Ishikawa (cell line): ENCODE measurements around the gene CDC42BPA.

Source experiments
- CEBPB ChIP-seq: IDR thresholded peaks from 2 replicates; pipeline ENCODE4 v1.6.1; 2012
- CREB1 ChIP-seq: IDR thresholded peaks from 2 replicates; pipeline ENCODE4 v1.6.1; 2012; ENCODE audit warnings: low read depth
- EGR1 ChIP-seq: IDR thresholded peaks from 2 replicates; pipeline ENCODE4 v1.6.1; 2012
- EP300 ChIP-seq: IDR thresholded peaks from 2 replicates; pipeline ENCODE4 v1.6.1; 2012; ENCODE audit warnings: borderline replicate concordance
- FOXM1 ChIP-seq: IDR thresholded peaks from 2 replicates; pipeline ENCODE4 v1.6.1; 2012; ENCODE audit warnings: low read depth, borderline replicate concordance
- NFIC ChIP-seq: IDR thresholded peaks from 2 replicates; pipeline ENCODE4 v1.6.1; 2012
- RAD21 ChIP-seq: IDR thresholded peaks from 2 replicates; pipeline ENCODE4 v1.6.1; 2012; ENCODE audit warnings: low read depth
- TAF1 ChIP-seq: IDR thresholded peaks from 2 replicates; pipeline ENCODE4 v1.6.1; 2012; ENCODE audit warnings: low read depth, mild to moderate bottlenecking
- TCF12 ChIP-seq: IDR thresholded peaks from 2 replicates; pipeline ENCODE4 v1.6.1; 2012; ENCODE audit warnings: low read depth
- TEAD4 ChIP-seq: IDR thresholded peaks from 2 replicates; pipeline ENCODE4 v1.6.1; 2012
- USF1 ChIP-seq: IDR thresholded peaks from 2 replicates; pipeline ENCODE4 v1.6.1; 2012
- YY1 ChIP-seq: IDR thresholded peaks from 2 replicates; pipeline ENCODE4 v1.6.1; 2012; ENCODE audit warnings: low read depth
- ZBTB7A ChIP-seq: IDR thresholded peaks from 2 replicates; pipeline ENCODE4 v1.6.1; 2012; ENCODE audit warnings: low read depth
- TF ChIP-seq, protein P1 (sequence below): IDR thresholded peaks from 2 replicates; pipeline ENCODE4 v1.6.1; 2012; ENCODE audit warnings: low read depth, mild to moderate bottlenecking
- TF ChIP-seq, protein P2 (sequence below): IDR thresholded peaks from 2 replicates; pipeline ENCODE4 v1.6.1; 2012

CDC42BPA gene

GRCh38 chr1:227058321-227058751, 260.0 kb downstream of the CDC42BPA start:
- TF ChIP-seq TAF1, result no peak
- no peak for TF ChIP-seq EP300
- no peak for TF ChIP-seq USF1

- TF ChIP-seq, protein P1, sequence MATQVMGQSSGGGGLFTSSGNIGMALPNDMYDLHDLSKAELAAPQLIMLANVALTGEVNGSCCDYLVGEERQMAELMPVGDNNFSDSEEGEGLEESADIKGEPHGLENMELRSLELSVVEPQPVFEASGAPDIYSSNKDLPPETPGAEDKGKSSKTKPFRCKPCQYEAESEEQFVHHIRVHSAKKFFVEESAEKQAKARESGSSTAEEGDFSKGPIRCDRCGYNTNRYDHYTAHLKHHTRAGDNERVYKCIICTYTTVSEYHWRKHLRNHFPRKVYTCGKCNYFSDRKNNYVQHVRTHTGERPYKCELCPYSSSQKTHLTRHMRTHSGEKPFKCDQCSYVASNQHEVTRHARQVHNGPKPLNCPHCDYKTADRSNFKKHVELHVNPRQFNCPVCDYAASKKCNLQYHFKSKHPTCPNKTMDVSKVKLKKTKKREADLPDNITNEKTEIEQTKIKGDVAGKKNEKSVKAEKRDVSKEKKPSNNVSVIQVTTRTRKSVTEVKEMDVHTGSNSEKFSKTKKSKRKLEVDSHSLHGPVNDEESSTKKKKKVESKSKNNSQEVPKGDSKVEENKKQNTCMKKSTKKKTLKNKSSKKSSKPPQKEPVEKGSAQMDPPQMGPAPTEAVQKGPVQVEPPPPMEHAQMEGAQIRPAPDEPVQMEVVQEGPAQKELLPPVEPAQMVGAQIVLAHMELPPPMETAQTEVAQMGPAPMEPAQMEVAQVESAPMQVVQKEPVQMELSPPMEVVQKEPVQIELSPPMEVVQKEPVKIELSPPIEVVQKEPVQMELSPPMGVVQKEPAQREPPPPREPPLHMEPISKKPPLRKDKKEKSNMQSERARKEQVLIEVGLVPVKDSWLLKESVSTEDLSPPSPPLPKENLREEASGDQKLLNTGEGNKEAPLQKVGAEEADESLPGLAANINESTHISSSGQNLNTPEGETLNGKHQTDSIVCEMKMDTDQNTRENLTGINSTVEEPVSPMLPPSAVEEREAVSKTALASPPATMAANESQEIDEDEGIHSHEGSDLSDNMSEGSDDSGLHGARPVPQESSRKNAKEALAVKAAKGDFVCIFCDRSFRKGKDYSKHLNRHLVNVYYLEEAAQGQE, result no peak
- no peak for TF ChIP-seq FOXM1
- no peak for TF ChIP-seq TEAD4
- TF ChIP-seq NFIC, result no peak
- no peak for TF ChIP-seq EP300
- no peak for TF ChIP-seq EGR1
- no peak for TF ChIP-seq TAF1
- no peak for TF ChIP-seq RAD21
- TF ChIP-seq ZBTB7A, result no peak
- no peak for TF ChIP-seq CREB1
- TF ChIP-seq TCF12, result no peak
- TF ChIP-seq, protein P2, sequence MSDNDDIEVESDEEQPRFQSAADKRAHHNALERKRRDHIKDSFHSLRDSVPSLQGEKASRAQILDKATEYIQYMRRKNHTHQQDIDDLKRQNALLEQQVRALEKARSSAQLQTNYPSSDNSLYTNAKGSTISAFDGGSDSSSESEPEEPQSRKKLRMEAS, result no peak
- TF ChIP-seq CEBPB, result no peak
These were observed 269.0 kb downstream of the CDC42BPA start for GRCh38 chr1:227049253-227049652.

DNA sequence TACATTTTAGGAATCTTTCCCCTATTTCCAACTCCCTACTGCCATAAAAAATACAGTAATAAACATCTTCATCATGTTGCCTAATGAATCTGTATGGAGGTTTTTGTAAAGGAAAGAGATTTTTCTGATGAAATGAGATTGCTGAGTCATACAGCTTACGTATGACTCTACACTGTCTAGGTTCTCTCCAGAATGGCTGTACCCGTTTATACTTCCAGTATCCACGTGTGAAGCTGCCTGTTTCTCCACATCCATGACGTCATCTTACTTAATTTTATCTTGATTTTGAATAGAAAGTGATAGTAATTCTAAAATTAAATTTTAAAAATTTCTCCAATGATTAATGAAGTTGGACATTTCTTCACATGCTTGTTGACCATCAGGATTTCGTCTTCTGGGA, 274.5 kb downstream of the CDC42BPA start:
- TF ChIP-seq YY1 (no peak), FOXM1 (no peak), USF1 (no peak), CEBPB (no peak), ZBTB7A (no peak)
- TF ChIP-seq, protein P2, result no peak

DNA sequence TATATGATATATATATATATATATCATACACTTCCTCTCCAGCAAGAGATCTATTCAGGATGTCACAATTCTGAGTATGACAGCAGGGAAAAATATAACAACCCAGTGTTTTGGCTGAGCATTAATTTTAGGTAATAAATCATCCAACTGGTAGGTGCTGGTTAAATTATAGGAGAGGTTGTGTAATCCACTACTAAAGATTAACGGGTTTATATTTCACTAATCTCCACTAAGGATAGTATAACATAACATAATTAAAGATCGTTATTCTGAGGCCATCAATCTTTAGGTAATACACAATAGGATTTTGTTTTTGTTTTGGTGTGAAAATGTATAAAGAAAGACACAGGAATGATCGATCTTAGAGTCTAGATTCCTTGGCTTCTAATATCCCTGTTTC, 276.0 kb downstream of the CDC42BPA start:
- TF ChIP-seq USF1 (no peak), RAD21 (no peak), TAF1 (no peak)

DNA sequence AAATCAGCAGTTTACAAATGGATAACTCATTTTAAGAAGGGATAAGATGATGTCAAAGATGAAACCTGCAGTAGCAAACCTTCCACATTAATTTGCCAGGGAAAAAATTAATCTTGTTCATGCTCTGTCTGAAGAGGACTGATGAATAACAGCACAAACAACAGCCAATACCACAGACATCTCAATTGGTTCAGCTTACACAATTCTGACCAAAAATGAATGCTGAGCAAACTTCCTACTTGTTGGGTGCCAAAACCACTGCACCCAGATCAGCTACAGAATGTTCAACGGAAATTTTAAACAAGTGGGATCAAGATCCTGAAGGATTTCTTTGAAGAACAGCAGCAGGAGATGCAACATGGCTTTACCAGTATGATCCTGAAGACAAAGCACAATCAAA, 279.9 kb downstream of the CDC42BPA start:
- TF ChIP-seq EGR1 (no peak), TCF12 (no peak), EP300 (no peak), TAF1 (no peak), ZBTB7A (no peak)

GRCh38 chr1:227037121-227037520, 281.2 kb downstream of the CDC42BPA start:
- no peak for TF ChIP-seq TCF12
- TF ChIP-seq, protein P2, result no peak
- no peak for TF ChIP-seq YY1
- no peak for TF ChIP-seq CEBPB
- no peak for TF ChIP-seq TAF1
- no peak for TF ChIP-seq EP300
- TF ChIP-seq, protein P1, result no peak
- no peak for TF ChIP-seq RAD21
- no peak for TF ChIP-seq TEAD4
- no peak for TF ChIP-seq NFIC
- TF ChIP-seq FOXM1, result no peak

DNA sequence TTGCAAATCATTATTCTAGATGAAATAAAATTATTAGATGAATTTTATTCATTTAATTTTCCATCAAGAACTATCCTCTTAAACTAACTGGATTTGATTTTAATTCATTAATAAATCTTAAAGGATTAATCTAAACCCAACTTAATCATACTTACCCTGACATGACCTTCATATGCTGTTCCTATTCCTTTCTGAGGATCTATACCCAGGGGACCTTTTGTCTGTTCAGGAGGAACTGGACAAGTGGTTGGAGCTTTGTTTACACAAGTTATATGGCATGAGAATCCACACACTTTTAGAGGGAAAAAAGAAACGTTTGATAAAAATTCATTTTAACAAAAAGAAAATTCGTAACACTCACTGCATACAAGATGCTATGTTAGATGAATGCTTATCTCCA, 283.0 kb downstream of the CDC42BPA start:
- TF ChIP-seq, protein P2, result no peak
- TF ChIP-seq TAF1 (no peak), EGR1 (no peak), EP300 (no peak), ZBTB7A (no peak), CREB1 (no peak), YY1 (no peak), NFIC (no peak), CEBPB (no peak), FOXM1 (no peak), TCF12 (no peak), TEAD4 (no peak), RAD21 (no peak), USF1 (no peak)
- TF ChIP-seq, protein P1, result no peak
